ENCODE data around the gene DEPDC1.

Gene DEPDC1

GRCh38 chr1:68473060-68473459 is 23.8 kb downstream of the DEPDC1 start:
- DNase-seq (ENCODE audit: low spot score) = no peak

- DNase-seq (ENCODE audit: low spot score) = no peak
Observed at GRCh38 chr1:68470388-68470970, 26.4 kb downstream of the DEPDC1 start.

- no peak for DNase-seq (ENCODE audit: low spot score)
Observed at GRCh38 chr1:68464891-68465290, 32.0 kb downstream of the DEPDC1 start.

- DNase-seq (ENCODE audit: low spot score) = no peak
Observed at GRCh38 chr1:68460935-68461334, 35.9 kb downstream of the DEPDC1 start.

DNA sequence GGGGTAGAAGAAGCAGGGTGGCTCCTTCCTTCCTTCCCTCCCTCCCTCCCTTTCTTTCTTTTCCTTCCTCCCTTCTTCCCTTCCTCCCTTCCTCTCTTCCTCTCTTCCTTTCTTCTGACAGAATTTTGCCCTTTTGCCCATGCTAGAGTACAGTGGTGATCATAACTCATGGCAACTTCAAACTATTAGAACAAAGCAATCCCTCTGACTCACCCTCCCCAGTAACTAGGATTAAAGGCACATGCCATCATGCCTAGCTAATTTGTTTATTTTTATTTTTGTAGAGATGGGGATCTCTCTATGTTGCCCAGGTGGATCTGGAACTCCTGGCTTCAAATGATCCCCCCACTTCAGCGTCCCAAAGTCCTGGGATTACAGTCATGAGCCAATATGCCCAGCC is 37.1 kb downstream of the DEPDC1 start:
- no peak for DNase-seq (ENCODE audit: low spot score)

- no peak for DNase-seq (ENCODE audit: low spot score)
Observed at GRCh38 chr1:68459091-68459490, 37.8 kb downstream of the DEPDC1 start.

GRCh38 chr1:68456202-68456601 is 40.7 kb downstream of the DEPDC1 start:
- DNase-seq (ENCODE audit: low spot score) = no peak

GRCh38 chr1:68454534-68454933 is 42.3 kb downstream of the DEPDC1 start:
- DNase-seq (ENCODE audit: low spot score) = no peak

DNA sequence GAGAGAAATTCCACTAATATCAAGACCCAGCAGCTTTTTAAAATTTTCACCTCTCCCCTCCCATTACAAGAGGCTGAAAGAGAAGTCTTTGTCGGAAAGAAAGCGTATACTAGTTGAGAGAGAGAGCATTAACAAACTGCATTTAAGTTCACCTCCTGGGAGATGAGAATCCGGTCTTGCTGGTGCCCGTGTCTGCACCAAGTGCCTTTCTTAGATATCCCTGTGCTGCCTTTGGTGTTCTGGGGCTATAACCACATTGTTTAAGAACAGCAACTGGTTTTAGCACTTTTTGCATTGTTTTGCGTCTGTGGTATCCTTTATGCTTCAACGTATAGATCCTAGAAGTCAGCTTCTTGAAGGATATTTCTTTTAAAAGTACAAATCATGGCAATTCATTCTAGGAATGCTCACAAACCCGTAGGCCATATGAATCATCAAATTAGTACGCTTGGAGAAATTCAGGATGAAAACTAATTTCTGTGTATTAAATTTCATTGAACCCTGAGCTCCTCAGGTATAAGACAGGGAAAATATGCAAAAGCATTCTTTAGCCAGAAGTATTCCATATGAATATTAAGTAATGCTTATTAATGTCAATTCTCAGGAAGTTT is 43.7 kb downstream of the DEPDC1 start:
- DNase-seq (ENCODE audit: low spot score) = no peak

DNA sequence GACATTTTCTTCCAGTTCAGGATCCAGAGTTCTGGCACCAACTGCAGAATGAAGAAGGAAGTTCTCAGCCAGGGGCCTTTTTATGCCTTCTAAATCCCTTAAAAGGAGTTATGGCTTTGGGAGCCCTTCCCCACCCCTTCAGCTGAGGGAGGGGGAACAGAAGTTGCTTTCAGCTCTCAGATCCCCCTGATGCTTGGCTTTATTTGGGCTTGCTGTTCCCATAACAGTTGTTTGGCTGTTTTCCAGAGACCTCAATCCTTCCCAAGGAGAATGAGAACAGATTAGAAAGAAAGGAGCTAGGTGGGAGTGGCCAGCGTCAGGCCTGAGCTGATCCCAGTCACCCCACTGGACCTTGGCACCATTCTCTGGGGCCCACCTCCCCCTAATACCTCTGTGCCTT is 47.0 kb downstream of the DEPDC1 start, which contains the start of gene RPE65:
RPE65 (minus strand) TSS at position 54 of the 400 bp plus-strand sequence; CDS start at position 5, 49 bp downstream.
- no peak for DNase-seq (ENCODE audit: low spot score)

DNA sequence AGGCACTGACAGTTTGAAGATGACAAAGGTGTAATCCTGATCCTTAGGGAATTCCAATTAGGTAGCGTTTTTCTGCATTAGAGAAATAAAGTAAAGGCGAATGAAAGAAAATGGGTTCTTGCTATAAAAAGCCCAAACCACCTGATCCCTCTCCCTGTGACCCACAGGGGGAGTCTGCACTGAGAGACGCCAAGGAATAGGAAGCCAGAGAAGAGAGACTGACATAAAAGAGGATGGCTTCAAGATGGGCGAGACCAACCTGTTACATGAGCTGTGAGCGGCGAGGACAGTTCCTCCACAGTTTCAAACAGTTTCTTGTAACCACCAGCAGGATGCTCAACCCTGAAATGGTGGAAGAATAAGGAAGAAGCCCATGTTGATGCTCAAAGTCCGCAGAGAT is 48.5 kb downstream of the DEPDC1 start:
- DNase-seq (ENCODE audit: low spot score) = no peak

- no peak for DNase-seq (ENCODE audit: low spot score)
Observed at GRCh38 chr1:68445709-68446108, 51.2 kb downstream of the DEPDC1 start.

DNA sequence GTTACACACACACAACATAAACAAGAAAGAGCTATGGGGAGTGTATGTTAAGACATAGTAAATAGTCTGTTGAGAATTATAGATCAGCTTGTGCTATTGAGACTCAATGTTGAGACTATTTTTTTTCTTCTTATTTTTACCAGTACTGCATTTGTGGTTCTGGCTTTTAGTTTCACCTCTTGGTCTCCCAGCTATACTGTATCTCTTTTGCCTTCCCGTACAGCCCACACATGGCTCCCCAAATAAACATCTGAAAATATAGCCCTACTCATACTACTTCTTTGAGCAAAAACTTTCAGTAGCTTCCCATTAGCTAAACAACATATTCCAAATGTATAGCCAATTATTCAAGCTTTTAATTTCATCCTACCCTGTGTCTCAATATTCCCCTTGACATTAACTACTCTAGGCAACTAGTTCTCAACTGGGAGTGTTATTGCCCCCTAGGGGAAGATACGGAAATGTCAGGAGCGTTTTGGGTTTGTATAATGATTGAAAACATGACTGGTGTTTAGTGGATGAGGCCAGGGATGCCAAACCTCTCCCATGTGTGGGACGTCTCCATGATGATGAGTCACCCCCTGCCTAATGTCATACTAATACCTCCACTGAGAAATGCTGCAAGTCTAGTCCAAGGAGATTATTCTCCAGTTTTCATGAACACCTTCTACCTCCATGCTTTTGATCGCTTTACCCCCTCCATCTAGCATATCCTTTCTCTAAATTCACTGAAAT is 53.9 kb downstream of the DEPDC1 start:
- DNase-seq (ENCODE audit: low spot score) = no peak

DNA sequence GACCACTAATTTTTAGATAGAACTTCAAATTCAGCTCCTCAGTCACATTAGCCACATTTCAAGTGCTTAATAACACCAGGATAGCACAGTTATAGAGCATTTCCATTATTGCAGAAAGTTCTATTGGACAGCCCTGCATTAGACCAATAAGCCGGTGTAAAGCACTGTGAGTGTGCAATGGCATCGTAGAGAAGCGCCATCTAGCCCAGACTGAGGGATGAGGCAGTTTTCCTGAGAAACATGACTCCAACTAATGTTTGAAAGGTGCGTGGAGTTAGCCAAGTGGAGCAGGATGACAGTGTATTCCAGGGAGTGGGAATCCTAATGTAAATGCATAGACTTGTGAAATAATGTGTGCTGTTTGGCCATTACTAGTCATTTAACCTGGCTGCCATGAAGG is 54.9 kb downstream of the DEPDC1 start:
- no peak for DNase-seq (ENCODE audit: low spot score)

GRCh38 chr1:68438310-68438709 is 58.6 kb downstream of the DEPDC1 start:
- no peak for DNase-seq (ENCODE audit: low spot score)

- DNase-seq (ENCODE audit: low spot score) = no peak
Observed at GRCh38 chr1:68433395-68433794, 63.5 kb downstream of the DEPDC1 start.

- no peak for DNase-seq (ENCODE audit: low spot score)
Observed at GRCh38 chr1:68431076-68431475, 65.8 kb downstream of the DEPDC1 start.

- DNase-seq (ENCODE audit: low spot score) = no peak
Observed at GRCh38 chr1:68429233-68429808, 67.6 kb downstream of the DEPDC1 start.

- DNase-seq (ENCODE audit: low spot score) = no peak
Observed at GRCh38 chr1:68426594-68426993, 70.3 kb downstream of the DEPDC1 start.
